HepG2 (cell line): ENCODE data around the gene TNS4. TPM values are rescaled to one million over a fixed set of nuclear protein-coding genes. Genes with fewer than 3 reads are reported as not detected.

Experiments
- ATAC-seq: fragments of 200-7000 bp; cut with Tn5 transposase; 3 replicates; pipeline ENCODE4 v1.9.1; 2020; ENCODE audit warnings: mild to moderate bottlenecking, moderate library complexity
- BruUV-seq: library from RNA; stranded (reverse); fragments of 400-500 nt; replicated peaks from 2 replicates; lab custom pipeline; 2021; lab: Mats Ljungman, UMichigan
- CTCF ChIA-PET: fragments of 300-600 bp; formaldehyde crosslinking; extraction: SDS; loops from one replicate; lab custom pipeline; 2021; ENCODE audit warnings: low total read pairs, inconsistent platforms, low intra/inter-chr PET ratio; lab: Yijun Ruan, JAX
- POLR2A ChIA-PET: fragments of 350-600 bp; sonication (Branson Sonifier 250); formaldehyde crosslinking; loops from one replicate; lab custom pipeline; 2020; ENCODE audit warnings: antibody characterized with exemption, inconsistent platforms; lab: Yijun Ruan, JAX
- DNase-seq: peaks from one replicate; pipeline ENCODE4 v3.0.0-alpha.2; 2015; ENCODE audit warnings: low spot score
- FAIRE-seq: peaks from 3 replicates; lab custom pipeline; 2011; peaks lifted over from hg19 to GRCh38; lab: Jason Lieb, UNC
- H2AFZ ChIP-seq: one replicate; pipeline ENCODE4 v1.6.1; 2011; ENCODE audit warnings: low read length, inconsistent platforms
- H3K27ac ChIP-seq: fragments of 300-600 bp; 3 replicates; pipeline ENCODE4 v1.8.0; 2011; ENCODE audit warnings: mixed run types, mild to moderate bottlenecking, mixed read lengths, low read length, inconsistent platforms; ENCODE audit not compliant: insufficient read depth; ENCODE audit errors: extremely low read length
- H3K27me3 ChIP-seq, 2 experiments: fragments of 200-600 bp in 1 of 2; 2 replicates in 1 of 2; 3 replicates in 1 of 2; pipeline versions ENCODE4 v1.6.0 to v1.8.0; 2011; ENCODE audit warnings: low read length in 2 of 2, mild to moderate bottlenecking in 2 of 2, moderate library complexity in 2 of 2, inconsistent platforms in 1 of 2; ENCODE audit not compliant: insufficient read depth in 2 of 2, control insufficient read depth in 1 of 2
- H3K36me3 ChIP-seq, 2 experiments: fragments of 200-600 bp in 1 of 2; replicated peaks in 1 of 2; 2 replicates in 1 of 2; 3 replicates in 1 of 2; pipeline versions ENCODE4 v1.5.1 to v1.8.0; 2011; ENCODE audit warnings: low read length in 2 of 2, inconsistent platforms in 1 of 2; ENCODE audit not compliant: insufficient read depth in 2 of 2, control insufficient read depth in 1 of 2
- H3K4me1 ChIP-seq: 2 replicates; pipeline ENCODE4 v1.5.1; 2012; ENCODE audit warnings: low read length, inconsistent platforms; ENCODE audit not compliant: insufficient read depth
- H3K4me2 ChIP-seq: 2 replicates; pipeline ENCODE4 v1.6.0; 2011; ENCODE audit warnings: low read depth, low read length, inconsistent platforms
- H3K4me3 ChIP-seq, 3 experiments: fragments of 200-600 bp in 1 of 3; sonication (generic), shearing (Covaris generic) in 1 of 3; replicated peaks in 1 of 3; 2 replicates each; pipeline ENCODE4 v1.5.1; 2011 to 2016; ENCODE audit warnings: low read length in 3 of 3, inconsistent platforms in 2 of 3, low read depth in 2 of 3, mild to moderate bottlenecking in 2 of 3, control low read depth in 1 of 3, mixed read lengths in 1 of 3; ENCODE audit not compliant: insufficient read depth in 1 of 3
- H3K79me2 ChIP-seq: one replicate; pipeline ENCODE4 v1.6.1; 2011; ENCODE audit warnings: low read length, inconsistent platforms; ENCODE audit not compliant: insufficient read depth
- H3K9ac ChIP-seq: 2 replicates; pipeline ENCODE4 v1.6.0; 2011; ENCODE audit warnings: mild to moderate bottlenecking, low read depth, low read length, inconsistent platforms; ENCODE audit not compliant: insufficient read depth
- H3K9me3 ChIP-seq: 2 replicates; pipeline ENCODE4 v1.5.1; 2012; ENCODE audit warnings: mild to moderate bottlenecking, low read length
- H4K20me1 ChIP-seq: 2 replicates; pipeline ENCODE4 v1.6.0; 2011; ENCODE audit warnings: inconsistent platforms, mild to moderate bottlenecking, low read length, moderate library complexity; ENCODE audit not compliant: insufficient read depth
- CAMTA2 ChIP-seq: sonication (generic); formaldehyde crosslinking; IDR thresholded peaks from 2 replicates; pipeline ENCODE4 v1.4.0; 2020; ENCODE audit warnings: mild to moderate bottlenecking, missing genetic modification reagents, borderline replicate concordance
- MXD3 ChIP-seq: IDR thresholded peaks from 2 replicates; pipeline ENCODE4 v1.6.1; 2016; ENCODE audit warnings: mild to moderate bottlenecking, missing biosample characterization, missing genetic modification reagents
- SIN3B ChIP-seq: fragments of 150-350 bp; IDR thresholded peaks from 2 replicates; pipeline ENCODE4 v1.6.1; 2014; ENCODE audit warnings: low read length
- SMAD9 ChIP-seq: sonication (generic); formaldehyde crosslinking; IDR thresholded peaks from 2 replicates; pipeline ENCODE4 v1.5.1; 2020; ENCODE audit warnings: mild to moderate bottlenecking, missing genetic modification reagents
- ZBTB49 ChIP-seq: sonication (generic); formaldehyde crosslinking; IDR thresholded peaks from 2 replicates; pipeline ENCODE4 v1.4.0; 2020; ENCODE audit warnings: missing genetic modification reagents, borderline replicate concordance
- ZNF18 ChIP-seq: sonication (generic); formaldehyde crosslinking; IDR thresholded peaks from 2 replicates; pipeline ENCODE4 v1.8.0; 2022; ENCODE audit warnings: mild to moderate bottlenecking, missing genetic modification reagents; ENCODE audit not compliant: insufficient replicate concordance
- ZNF251 ChIP-seq: sonication (generic); formaldehyde crosslinking; IDR thresholded peaks from 2 replicates; pipeline ENCODE4 v1.9.0; 2021; ENCODE audit warnings: mild to moderate bottlenecking, missing genetic modification reagents
- ZNF441 ChIP-seq: sonication (generic); formaldehyde crosslinking; IDR thresholded peaks from 2 replicates; pipeline ENCODE4 v1.7.0; 2021; ENCODE audit warnings: missing genetic modification reagents, borderline replicate concordance
- ZNF543 ChIP-seq: sonication (generic); formaldehyde crosslinking; IDR thresholded peaks from 2 replicates; pipeline ENCODE4 v1.4.0; 2020; ENCODE audit warnings: mild to moderate bottlenecking, missing genetic modification reagents
- ZNF878 ChIP-seq: sonication (generic); formaldehyde crosslinking; IDR thresholded peaks from 2 replicates; pipeline ENCODE4 v1.8.1; 2023; ENCODE audit warnings: mild to moderate bottlenecking, missing genetic modification reagents, moderate library complexity
- WGBS: methylation state at CpG from one replicate; pipeline ENCODE4 v1.1.6; 2017; ENCODE audit warnings: low lambda C conversion rate; 5-methylcytosine and 5-hydroxymethylcytosine counted together
- in situ Hi-C: cut with HindIII; loops from 2 replicates; pipeline ENCODE4 v1.10.0; 2017; ENCODE audit warnings: low pct_unique_long_range_greater_than_20kb; ENCODE audit not compliant: extremely low pct_ligation_motif_present
- intact Hi-C: fragments of 100-400 bp; cut with micrococcal nuclease; formaldehyde crosslinking; loops from one replicate; pipeline ENCODE4 v1.10.0; 2022; ENCODE audit not compliant: unreplicated experiment
- polyA plus RNA-seq, 8 experiments: library from polyadenylated mRNA; depleted of rRNA in 3 of 8; stranded (reverse) in 7 of 8; unstranded in 1 of 8; fragments of >200 nt; fragmentation: Illumina TruSeq in 4 of 8; extraction: Trizol in 4 of 8; gene quantifications; 2 replicates each; pipeline versions ENCODE4 v1.2.1 to v1.2.3, GENCODE V29; 2011 to 2016; ENCODE audit warnings: low read depth in 4 of 8, missing spikeins in 1 of 8, mixed read lengths in 1 of 8; ENCODE audit not compliant: insufficient read depth in 1 of 8
- total RNA-seq, 5 experiments: library from RNA; depleted of rRNA; stranded (reverse); fragments of >200 nt; fragmentation: Illumina TruSeq; extraction: Trizol; gene quantifications; 2 replicates each; pipeline ENCODE4 v1.2.3, GENCODE V29; 2016; ENCODE audit warnings: low read depth in 1 of 5

The TNS4 gene
- total and polyA plus RNA-seq, 2 of the 13 experiments (the other 11 are each of a cell fraction or from before 2014, with no cell fraction given): 0.58 to 2.1 TPM

- peaks cover 0 to 8% of the 10 kb centered on the region in 2 experiments; a peak in 3 of 5 replicates for H3K36me3 ChIP-seq
- WGBS: 97% methylated on average over 6 of the region's 6 CpGs
- TF ChIP-seq ZNF251 (CRISPR knock-in tag) (no peak), ZNF878 (no peak), SIN3B (no peak), ZNF543 (no peak), ZBTB49 (CRISPR knock-in tag) (no peak), ZNF18 (CRISPR knock-in tag) (no peak), MXD3 (CRISPR knock-in tag) (no peak), SMAD9 (CRISPR knock-in tag) (no peak), ZNF441 (CRISPR knock-in tag) (no peak), CAMTA2 (CRISPR knock-in tag) (no peak)
- BruUV-seq: no TSS peak
- H3K79me2 ChIP-seq: no peaks in the 10 kb centered on the region
- H3K9ac ChIP-seq: no peak overlapping the region
- H3K9me3 ChIP-seq: no peaks in the 10 kb centered on the region
- no peak for ATAC-seq
- ChIA-PET CTCF (interaction anchor here (2.6 kb wide), 1 partner anchor 10 kb away, joined by 15 read pairs; no protein-coding TSS in a partner anchor), POLR2A (interaction anchor here (0.7 kb wide), 1 partner anchor 8 kb away, joined by 3 read pairs; the partner anchor contains the start of gene IGFBP4)
- H3K4me1 ChIP-seq: peaks cover 39% of the 10 kb centered on the region
- FAIRE-seq: no peak
- H4K20me1 ChIP-seq: no peaks in the 10 kb centered on the region
- in situ Hi-C loops: no loop called here
- no peak overlapping the region for H3K4me2 ChIP-seq
- H3K27me3 ChIP-seq: no peaks in the 10 kb centered on the region
- intact Hi-C loops: no loop called here
- H2AFZ ChIP-seq: no peak overlapping the region
- no peak overlapping the region for H3K4me3 ChIP-seq
- H3K27ac ChIP-seq: no peak overlapping the region
- DNase-seq: no peak
These were observed 50.0 kb downstream of the TNS4 start for GRCh38 chr17:40451420-40451819.
